Trophoblast cell (in vitro differentiated cells and primary cell): ENCODE data around the gene MYOCD.

Experiments
- DNase-seq, 2 donors: peaks; one replicate each; pipeline ENCODE4 v3.0.0-alpha.2; 2016
- H2AFZ ChIP-seq: 2 replicates; pipeline ENCODE4 v1.6.1; 2013; ENCODE audit warnings: low read length, moderate library complexity, mild to moderate bottlenecking; ENCODE audit not compliant: insufficient read depth, poor library complexity
- H2AK5ac ChIP-seq: 2 replicates; pipeline ENCODE4 v1.6.1; 2013; ENCODE audit warnings: mild to moderate bottlenecking, low read length
- H2BK120ac ChIP-seq: 2 replicates; pipeline ENCODE4 v1.6.1; 2013; ENCODE audit warnings: low read length, mild to moderate bottlenecking, moderate library complexity; ENCODE audit not compliant: insufficient read depth, poor library complexity
- H2BK12ac ChIP-seq: 2 replicates; pipeline ENCODE4 v1.6.1; 2013; ENCODE audit warnings: mild to moderate bottlenecking, low read length, moderate library complexity
- H2BK5ac ChIP-seq: 2 replicates; pipeline ENCODE4 v1.6.1; 2013; ENCODE audit warnings: low read length, low read depth, moderate library complexity, mild to moderate bottlenecking; ENCODE audit not compliant: poor library complexity
- H3K14ac ChIP-seq: 2 replicates; pipeline ENCODE4 v1.6.1; 2013; ENCODE audit warnings: mild to moderate bottlenecking, low read length
- H3K18ac ChIP-seq: 2 replicates; pipeline ENCODE4 v1.6.1; 2013; ENCODE audit warnings: mild to moderate bottlenecking, low read length
- H3K23ac ChIP-seq: 2 replicates; pipeline ENCODE4 v1.6.1; 2013; ENCODE audit warnings: low read length
- H3K27ac ChIP-seq: 2 replicates; pipeline ENCODE4 v1.5.1; 2013; ENCODE audit warnings: low read depth, mild to moderate bottlenecking, inconsistent platforms, low read length, moderate library complexity
- H3K27me3 ChIP-seq: 2 replicates; pipeline ENCODE4 v1.6.1; 2013; ENCODE audit warnings: inconsistent platforms, mild to moderate bottlenecking, low read length, moderate library complexity; ENCODE audit not compliant: insufficient read depth
- H3K36me3 ChIP-seq, 2 experiments: 1 replicate in 1 of 2; 2 replicates in 1 of 2; pipeline ENCODE4 v1.6.1; 2013; ENCODE audit warnings: low read length in 2 of 2, mild to moderate bottlenecking in 2 of 2, moderate library complexity in 1 of 2; ENCODE audit not compliant: insufficient read depth in 2 of 2, control insufficient read depth in 1 of 2
- H3K4ac ChIP-seq: 2 replicates; pipeline ENCODE4 v1.6.1; 2013; ENCODE audit warnings: low read depth, mild to moderate bottlenecking, low read length, moderate library complexity
- H3K4me1 ChIP-seq, 2 experiments: 1 replicate in 1 of 2; 2 replicates in 1 of 2; pipeline ENCODE4 v1.6.1; 2013; ENCODE audit warnings: low read length in 2 of 2, mild to moderate bottlenecking in 2 of 2, moderate library complexity in 1 of 2; ENCODE audit not compliant: insufficient read depth in 2 of 2, control insufficient read depth in 1 of 2
- H3K4me2 ChIP-seq: 2 replicates; pipeline ENCODE4 v1.6.1; 2013; ENCODE audit warnings: inconsistent platforms, mild to moderate bottlenecking, low read length, moderate library complexity
- H3K4me3 ChIP-seq: 2 replicates; pipeline ENCODE4 v1.5.1; 2013; ENCODE audit warnings: mild to moderate bottlenecking, low read depth, low read length, inconsistent platforms
- H3K79me1 ChIP-seq: one replicate; pipeline ENCODE4 v1.6.1; 2013; ENCODE audit warnings: low read length
- H3K79me2 ChIP-seq: 2 replicates; pipeline ENCODE4 v1.6.1; 2013; ENCODE audit warnings: low read length, mild to moderate bottlenecking; ENCODE audit not compliant: control insufficient read depth, insufficient read depth, poor library complexity
- H3K9ac ChIP-seq: 2 replicates; pipeline ENCODE4 v1.6.1; 2013; ENCODE audit warnings: mild to moderate bottlenecking, low read length
- H3K9me3 ChIP-seq: 2 replicates; pipeline ENCODE4 v1.6.1; 2013; ENCODE audit warnings: low read depth, mild to moderate bottlenecking, control low read depth, inconsistent platforms, low read length; ENCODE audit not compliant: insufficient read depth
- H4K12ac ChIP-seq: 2 replicates; pipeline ENCODE4 v1.6.1; 2013; ENCODE audit warnings: low read depth, mild to moderate bottlenecking, low read length, moderate library complexity
- H4K8ac ChIP-seq: 2 replicates; pipeline ENCODE4 v1.6.1; 2013; ENCODE audit warnings: low read depth, mild to moderate bottlenecking, low read length, moderate library complexity
- H4K91ac ChIP-seq: one replicate; pipeline ENCODE4 v1.6.1; 2013; ENCODE audit warnings: low read depth, mild to moderate bottlenecking, low read length, moderate library complexity
- WGBS: extraction: QIAGEN DNeasy Blood & Tissue Kit; methylation state at CpG from one replicate; pipeline ENCODE4 v1.1.7; 2013; ENCODE audit warnings: missing lambda C conversion rate; ENCODE audit not compliant: insufficient read length, insufficient coverage; ENCODE audit errors: extremely low coverage; 5-methylcytosine and 5-hydroxymethylcytosine counted together

MYOCD gene

GRCh38 chr17:12637745-12638651, 27.7 kb upstream of the MYOCD start:
- no peaks in the 10 kb centered on the region for H3K79me2 ChIP-seq
- H3K23ac ChIP-seq = no peak overlapping the region
- H2AFZ ChIP-seq = no peak overlapping the region
- H3K36me3 ChIP-seq = no peaks in the 10 kb centered on the region
- peaks cover 0 to 2% of the 10 kb centered on the region in 2 experiments for H3K4me1 ChIP-seq
- no peak overlapping the region for H4K8ac ChIP-seq
- peak overlapping the region; percentile 72 for H2AK5ac ChIP-seq
- no peak overlapping the region for H3K18ac ChIP-seq
- H4K91ac ChIP-seq = peak overlapping the region; percentile 91
- H3K9me3 ChIP-seq = no peaks in the 10 kb centered on the region
- no peak overlapping the region for H3K4me3 ChIP-seq
- DNase-seq = no peak
- H4K12ac ChIP-seq = no peak overlapping the region
- no peak overlapping the region for H3K4me2 ChIP-seq
- no peak overlapping the region for H3K14ac ChIP-seq
- peak overlapping the region; percentile 81 for H2BK5ac ChIP-seq
- peak overlapping the region; percentile 56 for H2BK120ac ChIP-seq
- no peaks in the 10 kb centered on the region for H3K27me3 ChIP-seq
- H3K9ac ChIP-seq = no peak overlapping the region
- no CpG with 5 or more reads among the region's 11 CpGs for WGBS
- H3K4ac ChIP-seq = no peak overlapping the region
- H3K27ac ChIP-seq = peak overlapping the region; percentile 58
- peaks cover 7% of the 10 kb centered on the region for H3K79me1 ChIP-seq
- H2BK12ac ChIP-seq = peak overlapping the region; percentile 83

GRCh38 chr17:12640364-12640763, 25.3 kb upstream of the MYOCD start:
- no peak overlapping the region for H3K4me2 ChIP-seq
- no peak overlapping the region for H2BK12ac ChIP-seq
- H2AFZ ChIP-seq = no peak overlapping the region
- no peak overlapping the region for H3K9ac ChIP-seq
- no peak overlapping the region for H3K18ac ChIP-seq
- DNase-seq = no peak
- WGBS = no CpG with 5 or more reads among the region's 2 CpGs
- peaks cover 0 to 2% of the 10 kb centered on the region in 2 experiments for H3K4me1 ChIP-seq
- H2BK120ac ChIP-seq = no peak overlapping the region
- no peak overlapping the region for H3K27ac ChIP-seq
- H2AK5ac ChIP-seq = no peak overlapping the region
- H3K14ac ChIP-seq = no peak overlapping the region
- H3K4me3 ChIP-seq = no peak overlapping the region
- H3K23ac ChIP-seq = no peak overlapping the region
- no peak overlapping the region for H4K91ac ChIP-seq
- H3K27me3 ChIP-seq = no peaks in the 10 kb centered on the region
- H3K4ac ChIP-seq = no peak overlapping the region
- H2BK5ac ChIP-seq = no peak overlapping the region
- H3K79me1 ChIP-seq = peaks cover 7% of the 10 kb centered on the region
- H4K8ac ChIP-seq = no peak overlapping the region
- H3K79me2 ChIP-seq = no peaks in the 10 kb centered on the region
- H3K9me3 ChIP-seq = no peaks in the 10 kb centered on the region
- no peaks in the 10 kb centered on the region for H3K36me3 ChIP-seq
- no peak overlapping the region for H4K12ac ChIP-seq

GRCh38 chr17:12641084-12641483, 24.6 kb upstream of the MYOCD start:
- H2BK12ac ChIP-seq = no peak overlapping the region
- no peak overlapping the region for H3K23ac ChIP-seq
- no peak overlapping the region for H3K4me2 ChIP-seq
- H3K79me1 ChIP-seq = peaks cover 7% of the 10 kb centered on the region
- no peaks in the 10 kb centered on the region for H3K9me3 ChIP-seq
- no peak overlapping the region for H4K91ac ChIP-seq
- H3K79me2 ChIP-seq = no peaks in the 10 kb centered on the region
- no peaks in the 10 kb centered on the region for H3K27me3 ChIP-seq
- no peak for DNase-seq
- H3K14ac ChIP-seq = no peak overlapping the region
- no peaks in the 10 kb centered on the region for H3K36me3 ChIP-seq
- H4K8ac ChIP-seq = no peak overlapping the region
- H3K18ac ChIP-seq = no peak overlapping the region
- H4K12ac ChIP-seq = no peak overlapping the region
- H3K27ac ChIP-seq = no peak overlapping the region
- no peak overlapping the region for H3K9ac ChIP-seq
- no peak overlapping the region for H3K4ac ChIP-seq
- H3K4me3 ChIP-seq = no peak overlapping the region
- no peak overlapping the region for H2BK5ac ChIP-seq
- H2AK5ac ChIP-seq = no peak overlapping the region
- no CpG with 5 or more reads among the region's 2 CpGs for WGBS
- no peak overlapping the region for H2AFZ ChIP-seq
- H2BK120ac ChIP-seq = no peak overlapping the region
- peaks cover 0 to 2% of the 10 kb centered on the region in 2 experiments for H3K4me1 ChIP-seq

GRCh38 chr17:12642034-12642433, 23.7 kb upstream of the MYOCD start:
- no peak overlapping the region for H2BK12ac ChIP-seq
- no peaks in the 10 kb centered on the region for H3K27me3 ChIP-seq
- H3K9me3 ChIP-seq = no peaks in the 10 kb centered on the region

More at GRCh38 chr17:12642034-12642433, 23.7 kb upstream of the MYOCD start:
- no peaks in the 10 kb centered on the region for H3K79me2 ChIP-seq
- no peak overlapping the region for H3K23ac ChIP-seq
- no CpG with 5 or more reads among the region's 4 CpGs for WGBS
- H2AFZ ChIP-seq = no peak overlapping the region
- H3K18ac ChIP-seq = no peak overlapping the region
- H3K79me1 ChIP-seq = peaks cover 7% of the 10 kb centered on the region
- DNase-seq = no peak
- H3K4ac ChIP-seq = no peak overlapping the region
- no peak overlapping the region for H3K27ac ChIP-seq
- peaks cover 2% of the 10 kb centered on the region in 2 experiments for H3K4me1 ChIP-seq
- H3K36me3 ChIP-seq = no peaks in the 10 kb centered on the region
- H3K9ac ChIP-seq = no peak overlapping the region
- H2AK5ac ChIP-seq = no peak overlapping the region
- H2BK120ac ChIP-seq = no peak overlapping the region
- no peak overlapping the region for H3K14ac ChIP-seq
- H4K12ac ChIP-seq = no peak overlapping the region
- H4K91ac ChIP-seq = no peak overlapping the region
- no peak overlapping the region for H3K4me3 ChIP-seq
- no peak overlapping the region for H4K8ac ChIP-seq
- no peak overlapping the region for H3K4me2 ChIP-seq
- no peak overlapping the region for H2BK5ac ChIP-seq
